CD4-positive, alpha-beta T cell treated with Interleukin-10 for 1 hour (primary cell): ENCODE results near the gene WDR70.
"Not testable (repeated sequence)": the region's sequence is repeated elsewhere in the genome, so short reads cannot be mapped to it uniquely, and the experiment has no call there.

Source experiments
- DNase-seq: peaks from one replicate; pipeline ENCODE4 v3.0.0-alpha.2; 2020

Gene WDR70

GRCh38 chr5:37771731-37772130 is 392.6 kb downstream of the WDR70 start:
- no peak for DNase-seq

GRCh38 chr5:37772255-37772654 is 393.1 kb downstream of the WDR70 start:
- no peak for DNase-seq

- no peak for DNase-seq
These were observed 394.7 kb downstream of the WDR70 start for GRCh38 chr5:37773809-37774208.

- no peak for DNase-seq
These were observed 395.9 kb downstream of the WDR70 start for GRCh38 chr5:37774912-37775483.

GRCh38 chr5:37776826-37777225 is 397.7 kb downstream of the WDR70 start:
- no peak for DNase-seq

- no peak for DNase-seq
These were observed 398.5 kb downstream of the WDR70 start for GRCh38 chr5:37777432-37778130.

GRCh38 chr5:37781409-37781808 is 402.3 kb downstream of the WDR70 start:
- not testable (repeated sequence) for DNase-seq

- DNase-seq, result no peak
These were observed 407.3 kb downstream of the WDR70 start for GRCh38 chr5:37786416-37786815.

- no peak for DNase-seq
These were observed 407.9 kb downstream of the WDR70 start for GRCh38 chr5:37786862-37787519.

GRCh38 chr5:37787742-37788141 is 408.6 kb downstream of the WDR70 start:
- DNase-seq, result no peak

- DNase-seq, result no peak
These were observed 410.9 kb downstream of the WDR70 start for GRCh38 chr5:37789991-37790390.

- no peak for DNase-seq
These were observed 412.2 kb downstream of the WDR70 start for GRCh38 chr5:37791321-37791720.

GRCh38 chr5:37792975-37793631 is 414.0 kb downstream of the WDR70 start:
- no peak for DNase-seq

GRCh38 chr5:37795292-37795691 is 416.2 kb downstream of the WDR70 start:
- DNase-seq, result not testable (repeated sequence)

GRCh38 chr5:37796435-37796834 is 417.3 kb downstream of the WDR70 start:
- DNase-seq, result not testable (repeated sequence)

- DNase-seq, result no peak
These were observed 420.8 kb downstream of the WDR70 start for GRCh38 chr5:37799865-37800421.

GRCh38 chr5:37801521-37801920 is 422.4 kb downstream of the WDR70 start:
- no peak for DNase-seq
